A549 (cell line): ENCODE measurements around the gene ZNF749. TPM values are rescaled to one million over a fixed set of nuclear protein-coding genes. Genes with fewer than 3 reads are reported as not detected.
A peak's percentile ranks its signal among the peaks of the same experiment; 100 is the strongest.
"Not testable (repeated sequence)": the region's sequence is repeated elsewhere in the genome, so short reads cannot be mapped to it uniquely, and the experiment has no call there.

Source experiments
- ATAC-seq, 2 experiments: fragments of 200-7000 bp in 1 of 2; fragments of >200 bp in 1 of 2; cut with Nextera tagmentation in 1 of 2; cut with Tn5 transposase in 1 of 2; 3 replicates each; pipeline versions ENCODE4 v1.8.0 to v1.9.1; 2018 to 2020; ENCODE audit warnings: mild to moderate bottlenecking in 1 of 2, moderate library complexity in 1 of 2
- CTCF ChIA-PET: fragments of 300-600 bp; sonication (Branson Sonifier 250); formaldehyde crosslinking; extraction: SDS; loops from one replicate; lab custom pipeline; 2021; ENCODE audit warnings: antibody characterized with exemption, inconsistent platforms; lab: Yijun Ruan, JAX
- POLR2A ChIA-PET: fragments of 350-600 bp; formaldehyde crosslinking; extraction: SDS; loops from one replicate; lab custom pipeline; 2021; ENCODE audit warnings: antibody characterized with exemption, inconsistent platforms; lab: Yijun Ruan, JAX
- DNase-seq, 2 experiments: peaks; one replicate each; pipeline versions ENCODE4 v3.0.0 to v3.0.0-alpha.2; 2011 to 2016; ENCODE audit warnings: low read depth in 1 of 2, low spot score in 1 of 2
- FAIRE-seq: peaks from 2 replicates; lab custom pipeline; 2011; peaks lifted over from hg19 to GRCh38; lab: Jason Lieb, UNC
- H3K27ac ChIP-seq, 2 experiments: fragments of >200 bp; sonication (Bioruptor Twin); formaldehyde crosslinking; 3 replicates each; pipeline ENCODE4 v1.5.1; 2016 to 2017
- H3K4me1 ChIP-seq: fragments of >200 bp; sonication (Bioruptor Twin); formaldehyde crosslinking; 3 replicates; pipeline ENCODE4 v1.6.1; 2016
- H3K4me2 ChIP-seq: fragments of >200 bp; sonication (Bioruptor Twin); formaldehyde crosslinking; 3 replicates; pipeline ENCODE4 v1.6.1; 2016
- H3K4me3 ChIP-seq: fragments of >200 bp; sonication (Bioruptor Twin); formaldehyde crosslinking; 3 replicates; pipeline ENCODE4 v1.5.1; 2016
- H3K9me3 ChIP-seq: fragments of >200 bp; sonication (Bioruptor Twin); formaldehyde crosslinking; 3 replicates; pipeline ENCODE4 v1.6.1; 2016
- GATA3 ChIP-seq: IDR thresholded peaks from 2 replicates; pipeline ENCODE4 v1.6.1; 2012; ENCODE audit warnings: borderline replicate concordance
- JUN ChIP-seq, 2 experiments: fragments of >200 bp; sonication (Bioruptor Twin); formaldehyde crosslinking; IDR thresholded peaks; 2 replicates in 1 of 2; 3 replicates in 1 of 2; pipeline ENCODE4 v1.6.1; 2016 to 2017
- KDM1A ChIP-seq: fragments of 200-600 bp; sonication (generic); IDR thresholded peaks from 2 replicates; pipeline ENCODE4 v1.6.1; 2016; ENCODE audit warnings: low read depth, mild to moderate bottlenecking
- PHF8 ChIP-seq: fragments of 200-600 bp; sonication (generic); IDR thresholded peaks from 2 replicates; pipeline ENCODE4 v1.6.1; 2016; ENCODE audit warnings: low read depth, mild to moderate bottlenecking, antibody characterized with exemption, moderate library complexity, borderline replicate concordance
- POLR2A ChIP-seq: IDR thresholded peaks from 2 replicates; pipeline ENCODE4 v1.6.1; 2012; ENCODE audit warnings: mild to moderate bottlenecking, low read length
- WGBS: methylation state at CpG from one replicate; pipeline ENCODE4 v1.1.6; 2017; ENCODE audit errors: missing lambda C conversion rate; 5-methylcytosine and 5-hydroxymethylcytosine counted together
- polyA plus RNA-seq, 4 experiments: library from polyadenylated mRNA; depleted of rRNA in 3 of 4; stranded (reverse); fragments of >200 nt; fragmentation: RNase III in 1 of 4; extraction: RNeasy Plus Mini Kit Qiagen cat#74134 plus additional on column Dnase treatment in 1 of 4; gene quantifications; 2 replicates in 3 of 4; 3 replicates in 1 of 4; pipeline ENCODE4 v1.2.3, GENCODE V29; 2011 to 2017
- small RNA-seq, 6 experiments: library from RNA; depleted of rRNA; stranded (forward); fragments of <200 nt; gene quantifications; one replicate each; pipeline ENCODE3, GENCODE V24; 2012
- TF ChIP-seq, protein P1 (sequence below): IDR thresholded peaks from 2 replicates; pipeline ENCODE4 v1.6.1; 2012

ZNF749 gene
- polyA plus RNA-seq, 2 of the 4 experiments (the other 2 are of a cell fraction), result 12.4 to 25.2 TPM

DNA sequence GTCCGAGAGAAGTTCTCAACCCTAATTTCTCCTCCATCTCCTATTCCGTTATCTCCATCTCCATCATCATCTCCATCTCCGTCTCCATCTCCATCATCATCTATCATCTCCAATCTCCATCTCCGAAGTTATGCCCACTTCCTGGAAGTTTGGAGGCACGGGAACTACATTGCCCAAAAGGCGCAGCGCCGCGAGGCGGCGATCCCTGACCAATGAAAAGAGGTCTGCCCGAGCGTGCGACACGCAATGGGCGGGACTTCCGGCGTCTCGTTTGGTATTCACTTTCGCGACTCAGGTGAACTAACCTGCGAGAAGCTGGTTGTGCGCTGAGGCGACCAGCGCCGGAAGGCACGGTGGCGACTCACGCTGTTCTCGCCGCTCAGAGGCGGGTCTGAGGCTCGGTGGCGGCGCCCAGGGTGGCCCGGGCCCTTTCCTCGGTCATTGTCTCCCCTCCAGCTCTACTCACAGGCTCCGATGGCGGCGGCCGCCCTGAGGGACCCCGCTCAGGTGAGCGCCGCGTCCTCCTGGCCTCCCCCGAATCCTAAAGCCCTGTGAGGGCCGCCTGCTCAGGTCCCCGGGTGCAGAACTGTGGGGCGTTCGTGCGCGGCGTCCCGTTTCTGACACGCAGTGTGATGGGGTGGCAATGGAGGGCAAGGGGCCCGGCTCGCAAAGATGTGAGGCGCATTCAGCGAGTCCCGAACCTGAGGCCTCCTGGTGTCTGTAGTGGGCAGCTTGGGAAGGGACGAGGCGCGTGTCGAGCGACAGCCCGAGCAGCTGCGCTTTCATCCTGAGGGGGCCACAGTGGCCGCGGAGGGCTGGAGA is 52.6 kb downstream of the ZNF749 start, which contains the start of gene ZNF419:
TSS of gene ZNF419 (plus strand) at position 274 of the 822 bp plus-strand sequence. CDS start at position 475, 201 bp downstream.
- H3K9me3 ChIP-seq, result peaks cover 71% of the 10 kb centered on the region
- FAIRE-seq (peak; percentile 78), ATAC-seq (peak; percentile 99 to 100)
- H3K4me2 ChIP-seq, result peak within 1 kb of the TSS; percentile 60
- 4% methylated on average over 28 of the region's 69 CpGs for WGBS
- H3K4me3 ChIP-seq, result peak within 1 kb of the TSS; percentile 82
- CTCF ChIA-PET, H3K4me1 ChIP-seq: not testable (repeated sequence)
- POLR2A ChIA-PET, result interaction anchor here (1.1 kb wide), 1 partner anchor 12 kb away, joined by 6 read pairs; the partner anchor contains the start of gene ZNF773
- TF ChIP-seq, protein P1, sequence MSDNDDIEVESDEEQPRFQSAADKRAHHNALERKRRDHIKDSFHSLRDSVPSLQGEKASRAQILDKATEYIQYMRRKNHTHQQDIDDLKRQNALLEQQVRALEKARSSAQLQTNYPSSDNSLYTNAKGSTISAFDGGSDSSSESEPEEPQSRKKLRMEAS, result peak; percentile 30; the same call in 1 of the 2 replicates
- peak; percentile 48 for TF ChIP-seq PHF8
- TF ChIP-seq JUN (IDR thresholded peaks at IDR 0.05), result peak in 1 of 2 experiments; percentile 54; a peak in 1 of 5 replicates
- TF ChIP-seq KDM1A, result peak; percentile 25; the same call in 1 of the 2 replicates
- peak; percentile 45 for TF ChIP-seq POLR2A
- peak; percentile 51; the same call in 1 of the 2 replicates for TF ChIP-seq GATA3
- TF ChIP-seq, all 56 proteins: peak for 6; not testable (repeated sequence) for 50
- H3K27ac ChIP-seq, result peak within 1 kb of the TSS; percentile 69 to 87
- DNase-seq, result peak; percentile 88 to 93

DNA sequence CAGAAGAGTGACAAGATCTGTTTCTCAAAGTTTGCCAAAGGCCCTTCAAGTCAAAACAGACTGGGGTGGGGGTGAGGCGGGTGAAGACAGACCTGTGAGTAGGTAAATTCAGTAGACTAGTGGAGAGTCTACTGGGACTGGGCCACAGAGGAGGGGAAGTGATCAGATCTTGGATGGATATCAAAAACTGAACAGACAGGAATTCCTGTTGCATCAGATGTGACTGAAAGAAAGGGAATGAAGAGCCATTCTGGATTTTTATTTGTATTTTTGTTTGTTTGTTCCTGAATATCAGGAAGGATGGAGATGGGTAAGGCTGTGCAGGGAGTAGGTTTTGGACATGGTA is 53.1 kb downstream of the ZNF749 start:
- H3K4me1 ChIP-seq, ATAC-seq, CTCF ChIA-PET, FAIRE-seq, H3K27ac ChIP-seq, DNase-seq: not testable (repeated sequence)
- Histone ChIP-seq H3K4me2 (peak overlapping the region; percentile 60), H3K9me3 (peaks cover 77% of the 10 kb centered on the region), H3K4me3 (peak overlapping the region; percentile 82)
- POLR2A ChIA-PET, result interaction anchor here (1.1 kb wide), 1 partner anchor 11 kb away, joined by 6 read pairs; the partner anchor contains the start of gene ZNF773
- WGBS, result no CpG with 5 or more reads among the region's 1 CpG

Small RNA genes lying within 50 kb of the gene (small RNA-seq; reads per million reads assigned to genes)
- gene VN1R107P, result 0 reads per million in 6 experiments

Other genes starting within 250 kb of the ZNF749 start
- gene ZNF264, start 243.8 kb upstream of the ZNF749 start, polyA plus RNA-seq (2011; rRNA removed), result 9.1 and 10.0 TPM in 2 replicates
- 3.4 to 3.9 TPM (median 3.6 TPM) in 3 replicates for gene ZNF264, start 243.8 kb upstream of the ZNF749 start, polyA plus RNA-seq (2017; fragmentation: RNase III; extraction: RNeasy Plus Mini Kit Qiagen cat#74134 plus additional on column Dnase treatment)
- gene AURKC, start 204.3 kb upstream of the ZNF749 start, polyA plus RNA-seq (2011; rRNA removed), result 0.83 and 0.96 TPM in 2 replicates
- gene AURKC, start 204.3 kb upstream of the ZNF749 start, polyA plus RNA-seq (2017; fragmentation: RNase III; extraction: RNeasy Plus Mini Kit Qiagen cat#74134 plus additional on column Dnase treatment), result 0.27 to 0.43 TPM (median 0.34 TPM) in 3 replicates
- gene ZNF805, start 194.7 kb upstream of the ZNF749 start, polyA plus RNA-seq (2011; rRNA removed), result 5.6 and 6.6 TPM in 2 replicates
- 1.1 to 1.5 TPM (median 1.5 TPM) in 3 replicates for gene ZNF805, start 194.7 kb upstream of the ZNF749 start, polyA plus RNA-seq (2017; fragmentation: RNase III; extraction: RNeasy Plus Mini Kit Qiagen cat#74134 plus additional on column Dnase treatment)
- gene ZNF460, start 154.8 kb upstream of the ZNF749 start, polyA plus RNA-seq (2011; rRNA removed), result 16.1 and 23.4 TPM in 2 replicates
- gene ZNF460, start 154.8 kb upstream of the ZNF749 start, polyA plus RNA-seq (2017; fragmentation: RNase III; extraction: RNeasy Plus Mini Kit Qiagen cat#74134 plus additional on column Dnase treatment), result 0.50 to 0.63 TPM (median 0.58 TPM) in 3 replicates
- 3.9 and 4.4 TPM in 2 replicates for gene ZNF543, start 114.9 kb upstream of the ZNF749 start, polyA plus RNA-seq (2011; rRNA removed)
- gene ZNF543, start 114.9 kb upstream of the ZNF749 start, polyA plus RNA-seq (2017; fragmentation: RNase III; extraction: RNeasy Plus Mini Kit Qiagen cat#74134 plus additional on column Dnase treatment), result 1.4 to 1.5 TPM (median 1.4 TPM) in 3 replicates
- gene ZNF304, start 84.1 kb upstream of the ZNF749 start, polyA plus RNA-seq (2011; rRNA removed), result 4.8 and 5.5 TPM in 2 replicates
- gene ZNF304, start 84.1 kb upstream of the ZNF749 start, polyA plus RNA-seq (2017; fragmentation: RNase III; extraction: RNeasy Plus Mini Kit Qiagen cat#74134 plus additional on column Dnase treatment), result 2.1 to 2.3 TPM (median 2.3 TPM) in 3 replicates
- gene TRAPPC2B, start 71.8 kb upstream of the ZNF749 start, polyA plus RNA-seq (2011; rRNA removed), result 25.1 and 27.8 TPM in 2 replicates
- gene TRAPPC2B, start 71.8 kb upstream of the ZNF749 start, polyA plus RNA-seq (2017; fragmentation: RNase III; extraction: RNeasy Plus Mini Kit Qiagen cat#74134 plus additional on column Dnase treatment), result 12.2 to 15.7 TPM (median 14.5 TPM) in 3 replicates
- gene ZNF547, start 71.8 kb upstream of the ZNF749 start, polyA plus RNA-seq (2011; rRNA removed), result 2.9 TPM in 2 replicates
- gene ZNF547, start 71.8 kb upstream of the ZNF749 start, polyA plus RNA-seq (2017; fragmentation: RNase III; extraction: RNeasy Plus Mini Kit Qiagen cat#74134 plus additional on column Dnase treatment), result 1.7 to 2.1 TPM (median 2.0 TPM) in 3 replicates
- 9.6 and 11.3 TPM in 2 replicates for gene ZNF548, start 45.5 kb upstream of the ZNF749 start, polyA plus RNA-seq (2011; rRNA removed)
- gene ZNF548, start 45.5 kb upstream of the ZNF749 start, polyA plus RNA-seq (2017; fragmentation: RNase III; extraction: RNeasy Plus Mini Kit Qiagen cat#74134 plus additional on column Dnase treatment), result 6.4 to 8.4 TPM (median 7.4 TPM) in 3 replicates
- 6.4 and 6.8 TPM in 2 replicates for gene ZNF17, start 24.2 kb upstream of the ZNF749 start, polyA plus RNA-seq (2011; rRNA removed)
- 3.8 to 4.1 TPM (median 4.0 TPM) in 3 replicates for gene ZNF17, start 24.2 kb upstream of the ZNF749 start, polyA plus RNA-seq (2017; fragmentation: RNase III; extraction: RNeasy Plus Mini Kit Qiagen cat#74134 plus additional on column Dnase treatment)
- gene VN1R1, start 21.8 kb downstream of the ZNF749 start, polyA plus RNA-seq (2011; rRNA removed), result 0.19 and 0.30 TPM in 2 replicates
- gene VN1R1, start 21.8 kb downstream of the ZNF749 start, polyA plus RNA-seq (2017; fragmentation: RNase III; extraction: RNeasy Plus Mini Kit Qiagen cat#74134 plus additional on column Dnase treatment), result 0.04 to 0.16 TPM (median 0.05 TPM) in 3 replicates
- 3.2 and 3.6 TPM in 2 replicates for gene ZNF772, start 42.2 kb downstream of the ZNF749 start, polyA plus RNA-seq (2011; rRNA removed)
- gene ZNF772, start 42.2 kb downstream of the ZNF749 start, polyA plus RNA-seq (2017; fragmentation: RNase III; extraction: RNeasy Plus Mini Kit Qiagen cat#74134 plus additional on column Dnase treatment), result 2.0 to 2.3 TPM (median 2.3 TPM) in 3 replicates
- 11.8 and 12.1 TPM in 2 replicates for gene ZNF419, start 52.4 kb downstream of the ZNF749 start, polyA plus RNA-seq (2011; rRNA removed)
- gene ZNF419, start 52.4 kb downstream of the ZNF749 start, polyA plus RNA-seq (2017; fragmentation: RNase III; extraction: RNeasy Plus Mini Kit Qiagen cat#74134 plus additional on column Dnase treatment), result 8.0 to 9.0 TPM (median 8.2 TPM) in 3 replicates
- gene ZNF773, start 64.6 kb downstream of the ZNF749 start, polyA plus RNA-seq (2011; rRNA removed), result 8.4 and 9.2 TPM in 2 replicates
- gene ZNF773, start 64.6 kb downstream of the ZNF749 start, polyA plus RNA-seq (2017; fragmentation: RNase III; extraction: RNeasy Plus Mini Kit Qiagen cat#74134 plus additional on column Dnase treatment), result 6.0 to 6.4 TPM (median 6.1 TPM) in 3 replicates
- 3.7 and 3.9 TPM in 2 replicates for gene ZNF549, start 92.0 kb downstream of the ZNF749 start, polyA plus RNA-seq (2011; rRNA removed)
- gene ZNF549, start 92.0 kb downstream of the ZNF749 start, polyA plus RNA-seq (2017; fragmentation: RNase III; extraction: RNeasy Plus Mini Kit Qiagen cat#74134 plus additional on column Dnase treatment), result 1.7 to 1.8 TPM (median 1.8 TPM) in 3 replicates
- gene ZNF550, start 124.5 kb downstream of the ZNF749 start, polyA plus RNA-seq (2011; rRNA removed), result 8.7 and 9.2 TPM in 2 replicates
- gene ZNF550, start 124.5 kb downstream of the ZNF749 start, polyA plus RNA-seq (2017; fragmentation: RNase III; extraction: RNeasy Plus Mini Kit Qiagen cat#74134 plus additional on column Dnase treatment), result 4.7 to 5.3 TPM (median 5.2 TPM) in 3 replicates
- gene ZNF416, start 143.6 kb downstream of the ZNF749 start, polyA plus RNA-seq (2011; rRNA removed), result 4.7 and 4.8 TPM in 2 replicates
- gene ZNF416, start 143.6 kb downstream of the ZNF749 start, polyA plus RNA-seq (2017; fragmentation: RNase III; extraction: RNeasy Plus Mini Kit Qiagen cat#74134 plus additional on column Dnase treatment), result 2.8 to 3.5 TPM (median 2.9 TPM) in 3 replicates
- not detected in 2 replicates for gene ZIK1, start 148.8 kb downstream of the ZNF749 start, polyA plus RNA-seq (2011; rRNA removed)
- gene ZIK1, start 148.8 kb downstream of the ZNF749 start, polyA plus RNA-seq (2017; fragmentation: RNase III; extraction: RNeasy Plus Mini Kit Qiagen cat#74134 plus additional on column Dnase treatment), result 0.03 TPM in 1 of 3 replicates, not detected in the others
- 4.9 and 5.9 TPM in 2 replicates for gene ZNF530, start 164.6 kb downstream of the ZNF749 start, polyA plus RNA-seq (2011; rRNA removed)
- gene ZNF530, start 164.6 kb downstream of the ZNF749 start, polyA plus RNA-seq (2017; fragmentation: RNase III; extraction: RNeasy Plus Mini Kit Qiagen cat#74134 plus additional on column Dnase treatment), result 4.9 to 6.3 TPM (median 6.3 TPM) in 3 replicates
- 9.2 and 10.1 TPM in 2 replicates for gene ZNF134, start 178.9 kb downstream of the ZNF749 start, polyA plus RNA-seq (2011; rRNA removed)
- 8.3 to 9.2 TPM (median 9.1 TPM) in 3 replicates for gene ZNF134, start 178.9 kb downstream of the ZNF749 start, polyA plus RNA-seq (2017; fragmentation: RNase III; extraction: RNeasy Plus Mini Kit Qiagen cat#74134 plus additional on column Dnase treatment)
- gene ZNF211, start 197.8 kb downstream of the ZNF749 start, polyA plus RNA-seq (2011; rRNA removed), result 11.6 and 15.8 TPM in 2 replicates
- 6.9 to 7.7 TPM (median 7.5 TPM) in 3 replicates for gene ZNF211, start 197.8 kb downstream of the ZNF749 start, polyA plus RNA-seq (2017; fragmentation: RNase III; extraction: RNeasy Plus Mini Kit Qiagen cat#74134 plus additional on column Dnase treatment)
- 0.04 TPM in 1 of 2 replicates, not detected in the other for gene ZSCAN4, start 233.6 kb downstream of the ZNF749 start, polyA plus RNA-seq (2011; rRNA removed)
- not detected in 3 replicates for gene ZSCAN4, start 233.6 kb downstream of the ZNF749 start, polyA plus RNA-seq (2017; fragmentation: RNase III; extraction: RNeasy Plus Mini Kit Qiagen cat#74134 plus additional on column Dnase treatment)
- 8.2 and 8.4 TPM in 2 replicates for gene ZNF551, start 246.7 kb downstream of the ZNF749 start, polyA plus RNA-seq (2011; rRNA removed)
- 4.2 to 6.0 TPM (median 4.3 TPM) in 3 replicates for gene ZNF551, start 246.7 kb downstream of the ZNF749 start, polyA plus RNA-seq (2017; fragmentation: RNase III; extraction: RNeasy Plus Mini Kit Qiagen cat#74134 plus additional on column Dnase treatment)